PC-9 (cell line): Measurements from ENCODE around the gene STOML3. TPM values are rescaled to one million over a fixed set of nuclear protein-coding genes. Genes with fewer than 3 reads are reported as not detected.

Experiments used
- BruUV-seq: library from RNA; stranded (reverse); fragments of 400-500 nt; replicated peaks from 2 replicates; lab custom pipeline; 2021; lab: Mats Ljungman, UMichigan
- CTCF ChIA-PET: fragments of 300-600 bp; sonication (Branson Sonifier 250); formaldehyde crosslinking; loops from one replicate; lab custom pipeline; 2022; ENCODE audit warnings: antibody characterized with exemption; lab: Charles Lee
- POLR2A ChIA-PET: fragments of 300-600 bp; sonication (Branson Sonifier 250); formaldehyde crosslinking; loops from one replicate; lab custom pipeline; 2022; ENCODE audit warnings: antibody characterized with exemption; ENCODE audit not compliant: unreplicated experiment; lab: Charles Lee
- DNase-seq, 2 experiments: peaks; one replicate each; pipeline versions ENCODE4 v3.0.0 to v3.0.0-alpha.2; 2015 to 2022; ENCODE audit warnings: mixed read lengths in 1 of 2
- H2AFZ ChIP-seq: fragments of 200-600 bp; sonication (generic); 2 replicates; pipeline ENCODE4 v1.8.1; 2017; ENCODE audit warnings: antibody characterized with exemption
- H3F3A ChIP-seq: fragments of 200-600 bp; sonication (generic); 2 replicates; pipeline ENCODE4 v1.8.1; 2017; ENCODE audit warnings: antibody characterized with exemption, mild to moderate bottlenecking, low read depth; ENCODE audit not compliant: insufficient read depth
- H3K27ac ChIP-seq: fragments of 200-600 bp; sonication (generic); 2 replicates; pipeline ENCODE4 v1.6.1; 2016; ENCODE audit warnings: mixed run types
- H3K27me3 ChIP-seq: fragments of 200-600 bp; sonication (generic); 2 replicates; pipeline ENCODE4 v1.6.1; 2016; ENCODE audit warnings: low read depth, mixed run types; ENCODE audit not compliant: insufficient read depth
- H3K36me3 ChIP-seq: fragments of 200-600 bp; sonication (generic); 2 replicates; pipeline ENCODE4 v1.6.1; 2016; ENCODE audit warnings: low read depth, mixed run types
- H3K4me1 ChIP-seq: fragments of 200-600 bp; sonication (generic); replicated peaks from 2 replicates; pipeline ENCODE4 v1.6.1; 2016; ENCODE audit warnings: mixed run types; ENCODE audit not compliant: insufficient read depth
- H3K4me2 ChIP-seq: fragments of 200-600 bp; sonication (generic); 2 replicates; pipeline ENCODE4 v1.6.1; 2017; ENCODE audit warnings: mixed run types
- H3K4me3 ChIP-seq: fragments of 200-600 bp; sonication (generic); 2 replicates; pipeline ENCODE4 v1.6.1; 2016; ENCODE audit warnings: mixed run types
- H3K79me2 ChIP-seq: fragments of 200-600 bp; sonication (generic); 2 replicates; pipeline ENCODE4 v1.6.1; 2017; ENCODE audit warnings: low read depth, mixed run types
- H3K9me2 ChIP-seq: fragments of 200-600 bp; sonication (generic); 2 replicates; pipeline ENCODE4 v1.8.1; 2017; ENCODE audit warnings: mild to moderate bottlenecking; ENCODE audit not compliant: insufficient read depth
- H3K9me3 ChIP-seq: fragments of 200-600 bp; sonication (generic); 2 replicates; pipeline ENCODE4 v1.8.1; 2016; ENCODE audit warnings: low read depth; ENCODE audit not compliant: insufficient read depth
- H4K20me1 ChIP-seq: fragments of 200-600 bp; sonication (generic); 2 replicates; pipeline ENCODE4 v1.8.1; 2017; ENCODE audit not compliant: insufficient read depth
- EZH2 ChIP-seq: fragments of 200-600 bp; sonication (generic); IDR thresholded peaks from 2 replicates; pipeline ENCODE4 v1.8.0; 2017; ENCODE audit warnings: antibody characterized with exemption, low read depth
- intact Hi-C: fragments of 100-400 bp; cut with micrococcal nuclease; formaldehyde crosslinking; loops from one replicate; pipeline ENCODE4 v1.10.0; 2022; ENCODE audit not compliant: unreplicated experiment
- total RNA-seq: library from RNA; stranded (reverse); gene quantifications from 2 replicates; pipeline ENCODE4 v1.2.3, GENCODE V29; 2021
- TF ChIP-seq, protein P1 (sequence below): fragments of 200-600 bp; sonication (generic); conservative IDR thresholded peaks from 2 replicates; pipeline ENCODE4 v1.6.1; 2017; ENCODE audit warnings: mixed run types, antibody characterized with exemption, mild to moderate bottlenecking, moderate library complexity

The STOML3 gene
- total RNA-seq, 1 experiment from 2014 or later = not detected

- no peak for TF ChIP-seq EZH2
- TF ChIP-seq, protein P1, sequence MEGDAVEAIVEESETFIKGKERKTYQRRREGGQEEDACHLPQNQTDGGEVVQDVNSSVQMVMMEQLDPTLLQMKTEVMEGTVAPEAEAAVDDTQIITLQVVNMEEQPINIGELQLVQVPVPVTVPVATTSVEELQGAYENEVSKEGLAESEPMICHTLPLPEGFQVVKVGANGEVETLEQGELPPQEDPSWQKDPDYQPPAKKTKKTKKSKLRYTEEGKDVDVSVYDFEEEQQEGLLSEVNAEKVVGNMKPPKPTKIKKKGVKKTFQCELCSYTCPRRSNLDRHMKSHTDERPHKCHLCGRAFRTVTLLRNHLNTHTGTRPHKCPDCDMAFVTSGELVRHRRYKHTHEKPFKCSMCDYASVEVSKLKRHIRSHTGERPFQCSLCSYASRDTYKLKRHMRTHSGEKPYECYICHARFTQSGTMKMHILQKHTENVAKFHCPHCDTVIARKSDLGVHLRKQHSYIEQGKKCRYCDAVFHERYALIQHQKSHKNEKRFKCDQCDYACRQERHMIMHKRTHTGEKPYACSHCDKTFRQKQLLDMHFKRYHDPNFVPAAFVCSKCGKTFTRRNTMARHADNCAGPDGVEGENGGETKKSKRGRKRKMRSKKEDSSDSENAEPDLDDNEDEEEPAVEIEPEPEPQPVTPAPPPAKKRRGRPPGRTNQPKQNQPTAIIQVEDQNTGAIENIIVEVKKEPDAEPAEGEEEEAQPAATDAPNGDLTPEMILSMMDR = no peak
- CTCF ChIA-PET = no interaction called here
- no peak for DNase-seq
- intact Hi-C loops = no loop called here
- H3K27me3 ChIP-seq = no peaks in the 10 kb centered on the region
- H3K27ac ChIP-seq = no peak overlapping the region
- no peak overlapping the region for H2AFZ ChIP-seq
- H3F3A ChIP-seq = no peaks in the 10 kb centered on the region
- POLR2A ChIA-PET = no interaction called here
- H3K4me1 ChIP-seq = no peaks in the 10 kb centered on the region
- H3K9me2 ChIP-seq = no peaks in the 10 kb centered on the region
- H3K36me3 ChIP-seq = no peaks in the 10 kb centered on the region
- H3K9me3 ChIP-seq = no peaks in the 10 kb centered on the region
- no peaks in the 10 kb centered on the region for H4K20me1 ChIP-seq
- no TSS peak for BruUV-seq
- H3K79me2 ChIP-seq = no peaks in the 10 kb centered on the region
- H3K4me3 ChIP-seq = no peak overlapping the region
- H3K4me2 ChIP-seq = no peak overlapping the region
These were observed 43.6 kb downstream of the STOML3 start for GRCh38 chr13:38947054-38947453.

DNA sequence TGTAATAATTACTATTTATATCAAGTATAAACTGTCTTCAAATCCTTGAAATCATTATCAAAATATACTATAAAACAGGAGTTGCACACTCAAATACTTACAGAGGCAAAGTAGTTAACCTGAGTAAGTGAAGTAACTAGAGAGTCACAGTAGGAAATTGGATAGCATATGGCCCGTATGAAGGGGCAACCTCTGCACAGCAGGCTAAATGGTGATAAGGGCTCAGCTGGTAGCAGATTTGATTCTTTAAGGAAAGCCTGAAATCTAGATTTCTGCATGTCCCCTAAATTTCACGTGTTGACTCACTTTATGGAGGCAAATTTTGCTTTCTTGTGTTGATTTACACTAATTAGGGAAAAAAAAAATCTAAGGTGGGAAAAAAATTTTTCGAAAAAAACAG lies 46.4 kb downstream of the STOML3 start:
- H3K36me3 ChIP-seq = no peaks in the 10 kb centered on the region
- no peaks in the 10 kb centered on the region for H3K79me2 ChIP-seq
- H3K4me1 ChIP-seq = peaks cover 4% of the 10 kb centered on the region; the same call in 1 of the 2 replicates
- POLR2A ChIA-PET = no interaction called here
- no peaks in the 10 kb centered on the region for H3K9me2 ChIP-seq
- no peak overlapping the region for H3K4me2 ChIP-seq
- no peaks in the 10 kb centered on the region for H3K9me3 ChIP-seq
- DNase-seq = no peak
- H3F3A ChIP-seq = no peaks in the 10 kb centered on the region
- TF ChIP-seq, protein P1 = no peak
- TF ChIP-seq EZH2 = no peak
- intact Hi-C loops = no loop called here
- no peak overlapping the region for H3K4me3 ChIP-seq
- no peak overlapping the region for H3K27ac ChIP-seq
- no peaks in the 10 kb centered on the region for H3K27me3 ChIP-seq
- no peak overlapping the region for H2AFZ ChIP-seq
- no peaks in the 10 kb centered on the region for H4K20me1 ChIP-seq
- CTCF ChIA-PET = no interaction called here
- BruUV-seq = no TSS peak

DNA sequence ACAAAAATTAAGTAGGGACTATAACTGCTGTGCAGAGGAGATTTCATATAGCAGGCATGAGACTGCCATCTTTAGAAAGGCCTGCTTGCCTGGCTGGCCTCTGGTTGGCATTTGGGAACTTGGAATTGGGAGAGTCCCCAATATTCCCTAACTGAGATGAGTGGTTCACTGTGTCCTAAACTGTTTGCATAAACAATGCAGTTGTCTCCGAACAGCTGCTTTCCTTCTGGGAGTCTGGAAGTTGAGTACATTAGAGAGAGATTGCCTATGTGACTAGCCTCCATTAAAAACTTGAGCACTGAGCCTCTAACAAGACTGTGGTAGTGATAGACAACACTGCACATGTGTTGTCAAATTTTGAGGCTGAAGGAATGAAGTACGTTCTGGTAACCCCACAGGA lies 47.4 kb downstream of the STOML3 start:
- BruUV-seq = no TSS peak
- Histone ChIP-seq H3K79me2 (no peaks in the 10 kb centered on the region), H3K36me3 (no peaks in the 10 kb centered on the region), H3K4me3 (no peak overlapping the region), H3K9me3 (no peaks in the 10 kb centered on the region), H3K9me2 (no peaks in the 10 kb centered on the region), H3K27ac (no peak overlapping the region), H3K4me1 (peaks cover 4% of the 10 kb centered on the region; the same call in 1 of the 2 replicates), H2AFZ (no peak overlapping the region), H3F3A (no peaks in the 10 kb centered on the region), H3K27me3 (no peaks in the 10 kb centered on the region), H4K20me1 (no peaks in the 10 kb centered on the region), H3K4me2 (no peak overlapping the region)
- no peak for DNase-seq
- intact Hi-C loops = no loop called here
- POLR2A ChIA-PET = no interaction called here
- CTCF ChIA-PET = no interaction called here
- TF ChIP-seq, protein P1 = no peak
- TF ChIP-seq EZH2 = no peak
